Left lung (tissue), 10 donors: ENCODE data around the gene GPN1. TPM values are rescaled to one million over a fixed set of nuclear protein-coding genes. Genes with fewer than 3 reads are reported as not detected.
A peak's percentile ranks its signal among the peaks of the same experiment; 100 is the strongest.
"Not testable (repeated sequence)": the region's sequence is repeated elsewhere in the genome, so short reads cannot be mapped to it uniquely, and the experiment has no call there.

Experiments used
- ATAC-seq: fragments of 200-7000 bp; cut with Tn5 transposase; one replicate; pipeline ENCODE4 v1.9.1; 2020; ENCODE audit warnings: moderate library complexity
- DNase-seq, 4 donors: peaks; one replicate each; pipeline ENCODE4 v3.0.0-alpha.2; 2013 to 2020
- H3K27ac ChIP-seq, 2 donors: fragments of 200-600 bp; sonication (generic) in 1 of 2; one replicate each; pipeline versions ENCODE4 v1.5.0 to v1.8.0; 2020 to 2021
- H3K27me3 ChIP-seq, 2 donors: fragments of 200-600 bp; sonication (generic) in 1 of 2; one replicate each; pipeline versions ENCODE4 v1.5.0 to v1.8.0; 2020 to 2021
- H3K36me3 ChIP-seq, 2 donors: fragments of 200-600 bp; sonication (generic) in 1 of 2; one replicate each; pipeline versions ENCODE4 v1.5.0 to v1.8.0; 2020 to 2021
- H3K4me1 ChIP-seq, 2 donors: fragments of 200-600 bp; one replicate each; pipeline ENCODE4 v1.8.0; 2021
- H3K4me3 ChIP-seq, 2 donors: fragments of 200-600 bp; sonication (generic) in 1 of 2; one replicate each; pipeline versions ENCODE4 v1.5.0 to v1.8.0; 2020 to 2021; ENCODE audit warnings: mild to moderate bottlenecking in 1 of 2
- H3K9me3 ChIP-seq, 2 donors: fragments of 200-600 bp; sonication (generic) in 1 of 2; one replicate each; pipeline versions ENCODE4 v1.5.0 to v1.8.0; 2020 to 2021
- CTCF ChIP-seq, 2 donors: fragments of 200-600 bp; sonication (generic) in 1 of 2; IDR thresholded peaks; one replicate each; pipeline versions ENCODE4 v1.5.0 to v1.8.0; 2021; ENCODE audit warnings: antibody characterized with exemption in 2 of 2
- intact Hi-C, 2 donors: fragments of 100-400 bp; cut with DNase I; formaldehyde crosslinking; loops; one replicate each; pipeline versions ENCODE4 v1.11.2 to v1.14.2; 2022
- polyA plus RNA-seq, 6 donors: library from polyadenylated mRNA; unstranded; fragments of 120-200 nt; gene quantifications; one replicate each; pipeline ENCODE4 v1.2.1, GENCODE V29; 2013; ENCODE audit not compliant: insufficient read length in 6 of 6
- total RNA-seq, 2 donors: library from RNA; stranded (reverse); fragmentation: NEBNext Ultra II Directional; extraction: Animal tissue kit (Norgen Biotek cat#: 25700); gene quantifications; one replicate each; pipeline ENCODE4 v1.2.1, GENCODE V29; 2021
- donor health status: DM: no; HTN: yes; CAD: no.
- donor health status: DM: no; HTN: no; CAD: no.

Gene GPN1
- total and polyA plus RNA-seq, 8 donors, result 24.2 to 61.7 (median 53.5) TPM

- DNase-seq (no peak), ATAC-seq (no peak)
- Histone ChIP-seq H3K4me1 (no peaks in the 10 kb centered on the region), H3K27me3 (no peaks in the 10 kb centered on the region), H3K27ac (no peak overlapping the region), H3K36me3 (peaks cover 0 to 92% of the 10 kb centered on the region in 2 donors), H3K4me3 (no peak overlapping the region), H3K9me3 (no peaks in the 10 kb centered on the region)
- no peak for TF ChIP-seq CTCF (IDR thresholded peaks at IDR 0.05)
- intact Hi-C loops, result no loop called here
Measured at GRCh38 chr2:27613985-27614384, 14.9 kb upstream of the GPN1 start.

DNA sequence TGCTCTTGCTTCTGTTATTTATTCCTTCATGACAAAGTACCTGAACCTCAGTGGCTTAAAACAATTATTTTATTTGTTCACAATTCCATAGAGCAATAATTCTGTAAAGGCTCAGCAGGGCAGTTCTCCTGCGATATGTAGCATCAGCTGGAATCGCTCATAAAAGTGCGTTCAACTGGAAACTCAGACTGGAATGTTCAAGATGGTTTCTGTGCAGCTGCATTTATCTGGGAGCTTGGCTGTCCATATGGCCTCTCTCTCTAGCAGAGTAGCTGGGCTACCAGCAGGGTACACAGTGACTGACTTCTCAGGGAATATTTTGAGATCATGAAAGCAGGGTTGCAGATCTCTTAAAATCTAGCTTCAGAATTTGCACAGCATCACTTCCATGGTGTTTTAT is 13.5 kb upstream of the GPN1 start:
- Histone ChIP-seq H3K27ac (no peak overlapping the region), H3K4me1 (no peaks in the 10 kb centered on the region), H3K36me3 (peaks cover 0 to 92% of the 10 kb centered on the region in 2 donors), H3K27me3 (no peaks in the 10 kb centered on the region), H3K9me3 (no peaks in the 10 kb centered on the region), H3K4me3 (no peak overlapping the region)
- intact Hi-C loops, result no loop called here
- DNase-seq (no peak), ATAC-seq (no peak)
- no peak for TF ChIP-seq CTCF (IDR thresholded peaks at IDR 0.05)

DNA sequence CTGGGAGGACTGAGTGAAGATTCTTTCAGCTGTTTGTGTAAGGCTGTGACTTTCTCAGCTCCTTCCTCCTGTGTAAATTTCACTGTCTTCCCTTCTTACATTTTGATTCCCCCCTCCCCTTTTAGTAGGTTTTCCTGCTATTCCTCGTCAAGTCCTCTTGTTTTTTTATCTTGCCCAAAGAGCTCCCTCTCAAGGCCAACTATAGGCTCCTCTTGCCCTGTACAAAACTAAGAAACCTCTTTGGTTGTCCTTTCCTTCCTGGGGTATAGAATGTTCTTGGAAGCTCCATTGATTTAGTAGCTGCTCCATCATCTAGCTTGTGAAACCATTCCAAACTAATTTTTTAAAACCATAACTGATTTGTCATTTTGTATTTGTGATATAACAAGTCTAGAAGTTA is 7.3 kb upstream of the GPN1 start:
- Histone ChIP-seq H3K4me1 (peaks cover 0 to 9% of the 10 kb centered on the region in 2 donors), H3K27ac (no peak overlapping the region), H3K36me3 (peaks cover 0 to 83% of the 10 kb centered on the region in 2 donors), H3K4me3 (no peak overlapping the region), H3K27me3 (no peaks in the 10 kb centered on the region), H3K9me3 (no peaks in the 10 kb centered on the region)
- intact Hi-C loops, result no loop called here
- TF ChIP-seq CTCF (IDR thresholded peaks at IDR 0.05), result no peak
- DNase-seq, result no peak
- no peak for ATAC-seq

DNA sequence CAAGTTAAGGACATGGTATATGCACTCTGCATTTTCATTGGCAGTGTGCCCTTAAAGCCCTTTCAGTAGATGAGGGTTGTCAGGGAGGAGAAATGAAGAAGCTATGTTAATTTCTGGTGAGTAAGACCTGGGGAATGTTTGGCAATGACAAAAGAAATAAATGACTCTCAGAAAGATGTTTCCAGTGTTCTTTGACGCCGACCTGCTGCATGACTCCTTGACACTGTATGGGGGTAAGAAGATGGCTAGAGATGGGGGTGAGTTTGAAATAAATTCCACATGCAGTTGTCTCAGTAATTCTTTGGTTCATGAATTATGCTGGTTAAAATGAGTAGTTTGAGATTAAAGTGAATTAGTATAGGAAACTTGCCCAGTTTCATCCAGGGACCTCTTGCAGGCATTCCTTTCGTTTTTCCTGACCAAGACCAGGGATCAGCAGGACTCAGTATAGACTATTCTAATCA is 5.9 kb upstream of the GPN1 start:
- intact Hi-C loops, result no loop called here
- Histone ChIP-seq H3K27ac (no peak overlapping the region), H3K4me3 (no peak overlapping the region), H3K36me3 (peaks cover 0 to 69% of the 10 kb centered on the region in 2 donors), H3K4me1 (peaks cover 0 to 23% of the 10 kb centered on the region in 2 donors), H3K9me3 (no peaks in the 10 kb centered on the region), H3K27me3 (no peaks in the 10 kb centered on the region)
- TF ChIP-seq CTCF (IDR thresholded peaks at IDR 0.05), result no peak
- ATAC-seq (no peak), DNase-seq (no peak)

- Histone ChIP-seq H3K27me3 (no peaks in the 10 kb centered on the region), H3K4me3 (no peak overlapping the region), H3K36me3 (peaks cover 0 to 49% of the 10 kb centered on the region in 2 donors), H3K4me1 (peaks cover 6 to 37% of the 10 kb centered on the region in 2 donors), H3K27ac (no peak overlapping the region), H3K9me3 (no peaks in the 10 kb centered on the region)
- DNase-seq (no peak), ATAC-seq (no peak)
- intact Hi-C loops, result no loop called here
- TF ChIP-seq CTCF (IDR thresholded peaks at IDR 0.05), result no peak
Measured at GRCh38 chr2:27624943-27625342, 3.9 kb upstream of the GPN1 start.

DNA sequence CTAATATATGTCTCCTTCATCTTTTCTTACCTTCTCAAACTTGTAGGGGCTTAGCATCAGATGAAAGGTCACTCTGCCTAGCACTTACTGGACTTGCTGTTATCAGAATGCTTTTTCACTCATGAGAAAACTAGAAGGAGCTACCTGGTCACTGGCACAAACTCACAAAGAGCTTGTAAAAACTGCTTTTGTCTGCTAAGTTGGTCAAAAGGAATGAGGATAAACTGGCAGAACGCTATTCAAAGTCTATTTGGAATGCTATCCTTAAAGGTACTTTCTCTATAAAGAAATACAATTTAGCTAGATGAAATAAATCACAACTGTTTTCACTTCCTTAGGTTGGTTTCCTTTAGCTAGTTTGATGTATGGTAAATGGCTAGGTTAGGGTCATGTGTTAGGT is 2.5 kb upstream of the GPN1 start:
- peaks cover 0 to 46% of the 10 kb centered on the region in 2 donors for H3K36me3 ChIP-seq
- DNase-seq, intact Hi-C loops, ATAC-seq, H3K9me3 ChIP-seq, H3K4me3 ChIP-seq, H3K27me3 ChIP-seq: not testable (repeated sequence)
- peak overlapping the region; percentile 67 to 88 for H3K27ac ChIP-seq
- H3K4me1 ChIP-seq, result peaks cover 6 to 44% of the 10 kb centered on the region in 2 donors

GRCh38 chr2:27626921-27627320 is 1.9 kb upstream of the GPN1 start:
- H3K27me3 ChIP-seq, intact Hi-C loops, H3K4me3 ChIP-seq, DNase-seq, H3K9me3 ChIP-seq: not testable (repeated sequence)
- peak overlapping the region; percentile 67 to 88 for H3K27ac ChIP-seq
- peaks cover 6 to 44% of the 10 kb centered on the region in 2 donors for H3K4me1 ChIP-seq
- ATAC-seq, result peak; percentile 22
- H3K36me3 ChIP-seq, result peaks cover 0 to 46% of the 10 kb centered on the region in 2 donors
